Pons (tissue), 1 donor: Measurements from ENCODE around the gene RUNX2.
A peak's percentile ranks its signal among the peaks of the same experiment; 100 is the strongest.

Source experiments
- DNase-seq: peaks from one replicate; pipeline ENCODE4 v3.0.0-alpha.2; 2016; ENCODE audit warnings: low spot score

The RUNX2 gene

GRCh38 chr6:45619211-45619760 is 291.2 kb downstream of the RUNX2 start:
- no peak for DNase-seq

GRCh38 chr6:45619994-45620471 is 291.9 kb downstream of the RUNX2 start:
- no peak for DNase-seq

GRCh38 chr6:45624228-45624627 is 296.1 kb downstream of the RUNX2 start:
- DNase-seq, result no peak

GRCh38 chr6:45625191-45625664 is 297.1 kb downstream of the RUNX2 start:
- DNase-seq, result no peak

- no peak for DNase-seq
Measured at GRCh38 chr6:45626087-45626891, 298.2 kb downstream of the RUNX2 start.

- no peak for DNase-seq
Measured at GRCh38 chr6:45630314-45630713, 302.2 kb downstream of the RUNX2 start.

GRCh38 chr6:45630801-45631200 is 302.7 kb downstream of the RUNX2 start:
- no peak for DNase-seq

- DNase-seq, result no peak
Measured at GRCh38 chr6:45631396-45631795, 303.3 kb downstream of the RUNX2 start.

GRCh38 chr6:45633272-45633908 is 305.3 kb downstream of the RUNX2 start:
- DNase-seq, result no peak

- DNase-seq, result no peak
Measured at GRCh38 chr6:45634231-45634630, 306.1 kb downstream of the RUNX2 start.

GRCh38 chr6:45635284-45635867 is 307.2 kb downstream of the RUNX2 start:
- no peak for DNase-seq

- no peak for DNase-seq
Measured at GRCh38 chr6:45637056-45637455, 308.9 kb downstream of the RUNX2 start.

- no peak for DNase-seq
Measured at GRCh38 chr6:45637611-45638257, 309.6 kb downstream of the RUNX2 start.

- no peak for DNase-seq
Measured at GRCh38 chr6:45640081-45640491, 312.0 kb downstream of the RUNX2 start.

- DNase-seq, result no peak
Measured at GRCh38 chr6:45640811-45641210, 312.7 kb downstream of the RUNX2 start.

- DNase-seq, result no peak
Measured at GRCh38 chr6:45642331-45643125, 314.4 kb downstream of the RUNX2 start.

- DNase-seq, result no peak
Measured at GRCh38 chr6:45643126-45643525, 315.0 kb downstream of the RUNX2 start.

GRCh38 chr6:45644720-45645119 is 316.6 kb downstream of the RUNX2 start:
- no peak for DNase-seq

GRCh38 chr6:45645302-45645701 is 317.2 kb downstream of the RUNX2 start:
- no peak for DNase-seq

- peak; percentile 20 for DNase-seq
Measured at GRCh38 chr6:45647341-45648261, 319.5 kb downstream of the RUNX2 start.
